HG03575 (cell line): ENCODE measurements around the gene KRT79.

ENCODE experiments used
- ATAC-seq: cut with Tn5 transposase; IDR thresholded peaks from one replicate; pipeline ENCODE4 v1.9.1; 2021; ENCODE audit not compliant: unreplicated experiment, insufficient number of reproducible peaks, low FRiP score; ENCODE audit errors: extremely low read depth

KRT79 gene

GRCh38 chr12:52837781-52838608 is 3.9 kb upstream of the KRT79 start:
- no peak for ATAC-seq

- no peak for ATAC-seq
These were observed 3.3 kb upstream of the KRT79 start for GRCh38 chr12:52837413-52837741.

GRCh38 chr12:52836491-52837412 is 2.6 kb upstream of the KRT79 start:
- no peak for ATAC-seq

- ATAC-seq = no peak
These were observed 1.9 kb upstream of the KRT79 start for GRCh38 chr12:52836042-52836466.

- no peak for ATAC-seq
These were observed 1.3 kb upstream of the KRT79 start for GRCh38 chr12:52835271-52836041.

GRCh38 chr12:52834727-52835001 is 553 bp upstream of the KRT79 start:
- ATAC-seq = no peak

- ATAC-seq = no peak
These were observed 866 bp downstream of the KRT79 start for GRCh38 chr12:52832985-52833905.

GRCh38 chr12:52832451-52832850 is 1.7 kb downstream of the KRT79 start:
- ATAC-seq = no peak

GRCh38 chr12:52831251-52831650 is 2.9 kb downstream of the KRT79 start:
- no peak for ATAC-seq

GRCh38 chr12:52829986-52830770 is 3.9 kb downstream of the KRT79 start:
- no peak for ATAC-seq

GRCh38 chr12:52828591-52829021 is 5.5 kb downstream of the KRT79 start:
- no peak for ATAC-seq

GRCh38 chr12:52828156-52828555 is 6.0 kb downstream of the KRT79 start:
- no peak for ATAC-seq

GRCh38 chr12:52827499-52828090 is 6.5 kb downstream of the KRT79 start:
- ATAC-seq = no peak

GRCh38 chr12:52826611-52827498 is 7.3 kb downstream of the KRT79 start:
- no peak for ATAC-seq

GRCh38 chr12:52825961-52826360 is 8.2 kb downstream of the KRT79 start:
- no peak for ATAC-seq

- ATAC-seq = no peak
These were observed 9.2 kb downstream of the KRT79 start for GRCh38 chr12:52824741-52825410.
